Parathyroid adenoma (tissue), 2 donors: Measurements from ENCODE around the gene C2orf72.
"Not testable (repeated sequence)": the region's sequence is repeated elsewhere in the genome, so short reads cannot be mapped to it uniquely, and the experiment has no call there.

Experiments
- H2AFZ ChIP-seq: fragments of 300-600 bp; sonication (generic); one replicate; pipeline ENCODE4 v1.7.0; 2017; ENCODE audit warnings: antibody characterized with exemption, mild to moderate bottlenecking
- H3K27ac ChIP-seq: fragments of 300-600 bp; sonication (generic); one replicate; pipeline ENCODE4 v1.7.0; 2017
- H3K27me3 ChIP-seq: fragments of 300-600 bp; sonication (generic); one replicate; pipeline ENCODE4 v1.7.0; 2017; ENCODE audit warnings: low read length; ENCODE audit not compliant: control insufficient read depth, insufficient read depth
- H3K36me3 ChIP-seq: fragments of 300-600 bp; sonication (generic); one replicate; pipeline ENCODE4 v1.7.0; 2017; ENCODE audit warnings: low read length; ENCODE audit not compliant: control insufficient read depth, insufficient read depth
- H3K4me1 ChIP-seq: fragments of 300-600 bp; sonication (generic); one replicate; pipeline ENCODE4 v1.7.0; 2017; ENCODE audit warnings: control low read depth
- H3K4me2 ChIP-seq: fragments of 300-600 bp; sonication (generic); one replicate; pipeline ENCODE4 v1.7.0; 2017; ENCODE audit warnings: low read length
- H3K4me3 ChIP-seq: fragments of 300-600 bp; sonication (generic); one replicate; pipeline ENCODE4 v1.7.0; 2017; ENCODE audit warnings: low read depth, low read length
- H3K79me2 ChIP-seq: fragments of 300-600 bp; sonication (generic); one replicate; pipeline ENCODE4 v1.7.0; 2017; ENCODE audit warnings: control low read depth
- H3K9ac ChIP-seq: fragments of 300-600 bp; sonication (generic); one replicate; pipeline ENCODE4 v1.7.0; 2017; ENCODE audit warnings: mild to moderate bottlenecking
- H3K9me3 ChIP-seq: fragments of 300-600 bp; sonication (generic); one replicate; pipeline ENCODE4 v1.7.0; 2017; ENCODE audit warnings: low read length; ENCODE audit not compliant: control insufficient read depth
- CTCF ChIP-seq: fragments of 300-600 bp; sonication (generic); IDR thresholded peaks from one replicate; pipeline ENCODE4 v1.7.0; 2017; ENCODE audit warnings: antibody characterized with exemption, mild to moderate bottlenecking
- donor health status: primary hyperparathyroidism.

The C2orf72 gene

GRCh38 chr2:231001036-231001435 is 36.3 kb upstream of the C2orf72 start:
- no peak overlapping the region for H3K27ac ChIP-seq
- H3K27me3 ChIP-seq, result no peaks in the 10 kb centered on the region
- no peak overlapping the region for H2AFZ ChIP-seq
- H3K36me3 ChIP-seq, result no peaks in the 10 kb centered on the region
- H3K79me2 ChIP-seq, result no peaks in the 10 kb centered on the region
- no peak overlapping the region for H3K4me3 ChIP-seq
- H3K9ac ChIP-seq, result no peak overlapping the region
- H3K4me2 ChIP-seq, result no peak overlapping the region
- no peaks in the 10 kb centered on the region for H3K9me3 ChIP-seq
- no peaks in the 10 kb centered on the region for H3K4me1 ChIP-seq
- TF ChIP-seq CTCF, result no peak

- H3K79me2 ChIP-seq, result no peaks in the 10 kb centered on the region
- no peaks in the 10 kb centered on the region for H3K9me3 ChIP-seq
- TF ChIP-seq CTCF, result no peak
- H3K4me1 ChIP-seq, result no peaks in the 10 kb centered on the region
- no peak overlapping the region for H3K4me2 ChIP-seq
- H3K27ac ChIP-seq, result no peak overlapping the region
- H3K36me3 ChIP-seq, result no peaks in the 10 kb centered on the region
- H3K27me3 ChIP-seq, result no peaks in the 10 kb centered on the region
- no peak overlapping the region for H3K9ac ChIP-seq
- H2AFZ ChIP-seq, result no peak overlapping the region
- no peak overlapping the region for H3K4me3 ChIP-seq
Observed at GRCh38 chr2:231001921-231002320, 35.4 kb upstream of the C2orf72 start.

- H3K27ac ChIP-seq, result no peak overlapping the region
- H3K9me3 ChIP-seq, result no peaks in the 10 kb centered on the region
- H3K27me3 ChIP-seq, result no peaks in the 10 kb centered on the region
- no peak overlapping the region for H3K9ac ChIP-seq
- no peak for TF ChIP-seq CTCF
- no peaks in the 10 kb centered on the region for H3K4me1 ChIP-seq
- H3K4me2 ChIP-seq, result no peak overlapping the region
- no peaks in the 10 kb centered on the region for H3K79me2 ChIP-seq
- H3K36me3 ChIP-seq, result no peaks in the 10 kb centered on the region
- no peak overlapping the region for H3K4me3 ChIP-seq
- no peak overlapping the region for H2AFZ ChIP-seq
Observed at GRCh38 chr2:231002641-231003040, 34.7 kb upstream of the C2orf72 start.

- Histone ChIP-seq H3K27me3 (no peaks in the 10 kb centered on the region), H3K4me1 (no peaks in the 10 kb centered on the region), H3K9ac (no peak overlapping the region), H3K27ac (no peak overlapping the region), H3K36me3 (no peaks in the 10 kb centered on the region), H3K4me2 (no peak overlapping the region), H3K4me3 (no peak overlapping the region), H2AFZ (no peak overlapping the region), H3K79me2 (no peaks in the 10 kb centered on the region), H3K9me3 (no peaks in the 10 kb centered on the region)
- no peak for TF ChIP-seq CTCF
Observed at GRCh38 chr2:231003186-231003585, 34.1 kb upstream of the C2orf72 start.

- H3K9me3 ChIP-seq, H3K4me1 ChIP-seq, H3K79me2 ChIP-seq, H3K4me2 ChIP-seq, H3K27ac ChIP-seq, H3K27me3 ChIP-seq, H3K4me3 ChIP-seq, H3K36me3 ChIP-seq, H3K9ac ChIP-seq, H2AFZ ChIP-seq: not testable (repeated sequence)
Observed at GRCh38 chr2:231004930-231005329, 32.4 kb upstream of the C2orf72 start.
